HL-60 (cell line): ENCODE measurements around the gene PSRC1.

Source experiments
- DNase-seq, 2 experiments: peaks; one replicate each; pipeline ENCODE4 v3.0.0-alpha.2; 2010 to 2020; ENCODE audit warnings: low read depth in 1 of 2, low spot score in 1 of 2
- H3K27ac ChIP-seq: fragments of 250-450 bp; sonication (Bioruptor Pico); replicated peaks from 2 replicates; pipeline ENCODE4 v1.5.1; 2020; ENCODE audit warnings: mild to moderate bottlenecking, moderate library complexity
- H3K27me3 ChIP-seq: fragments of 250-450 bp; sonication (Bioruptor Pico); 2 replicates; pipeline ENCODE4 v1.5.1; 2021; ENCODE audit warnings: mild to moderate bottlenecking, moderate library complexity; ENCODE audit not compliant: insufficient read depth, poor library complexity, severe bottlenecking
- H3K4me3 ChIP-seq: replicated peaks from 2 replicates; pipeline ENCODE4 v1.5.1; 2011; ENCODE audit warnings: mild to moderate bottlenecking, control low read depth, low read length; ENCODE audit not compliant: insufficient read depth
- GABPA ChIP-seq: IDR thresholded peaks from 2 replicates; pipeline ENCODE4 v1.6.1; 2012; ENCODE audit warnings: low read depth
- POLR2AphosphoS5 ChIP-seq: IDR thresholded peaks from 2 replicates; pipeline ENCODE4 v1.6.1; 2012; ENCODE audit warnings: low read depth
- SPI1 ChIP-seq: IDR thresholded peaks from 2 replicates; pipeline ENCODE4 v1.6.1; 2012; ENCODE audit warnings: low read depth, mild to moderate bottlenecking, borderline replicate concordance
- TF ChIP-seq, protein P1 (sequence below): IDR thresholded peaks from one replicate; pipeline ENCODE4 v1.5.1; 2011; ENCODE audit warnings: low read length, control low read depth, inconsistent platforms; ENCODE audit not compliant: insufficient read depth
- TF ChIP-seq, protein P2 (sequence below): IDR thresholded peaks from 2 replicates; pipeline ENCODE4 v1.6.1; 2012; ENCODE audit warnings: low read depth; ENCODE audit not compliant: insufficient replicate concordance

Gene PSRC1

DNA sequence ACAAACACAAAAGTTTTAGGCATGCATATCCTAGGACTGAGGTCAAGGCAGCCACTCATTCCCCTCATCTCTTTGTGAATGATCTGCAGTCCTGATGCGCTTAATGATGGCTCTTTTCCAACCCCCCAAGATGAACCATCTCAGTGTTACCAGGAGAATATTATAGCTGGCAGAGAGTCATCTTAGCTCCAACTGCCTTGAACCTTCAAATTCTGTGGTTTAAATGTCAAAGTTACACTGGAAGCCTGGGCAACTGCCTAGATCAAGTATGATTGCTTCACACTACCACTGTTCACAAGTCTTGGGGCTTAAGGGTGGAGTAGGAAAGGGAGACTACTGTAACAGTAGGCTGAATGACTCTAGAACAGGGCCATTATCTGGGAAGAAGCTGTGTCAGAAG lies 31.9 kb upstream of the PSRC1 start:
- DNase-seq = no peak
- TF ChIP-seq POLR2AphosphoS5 = no peak
- TF ChIP-seq SPI1 = no peak
- no peak for TF ChIP-seq GABPA
- TF ChIP-seq, protein P1, sequence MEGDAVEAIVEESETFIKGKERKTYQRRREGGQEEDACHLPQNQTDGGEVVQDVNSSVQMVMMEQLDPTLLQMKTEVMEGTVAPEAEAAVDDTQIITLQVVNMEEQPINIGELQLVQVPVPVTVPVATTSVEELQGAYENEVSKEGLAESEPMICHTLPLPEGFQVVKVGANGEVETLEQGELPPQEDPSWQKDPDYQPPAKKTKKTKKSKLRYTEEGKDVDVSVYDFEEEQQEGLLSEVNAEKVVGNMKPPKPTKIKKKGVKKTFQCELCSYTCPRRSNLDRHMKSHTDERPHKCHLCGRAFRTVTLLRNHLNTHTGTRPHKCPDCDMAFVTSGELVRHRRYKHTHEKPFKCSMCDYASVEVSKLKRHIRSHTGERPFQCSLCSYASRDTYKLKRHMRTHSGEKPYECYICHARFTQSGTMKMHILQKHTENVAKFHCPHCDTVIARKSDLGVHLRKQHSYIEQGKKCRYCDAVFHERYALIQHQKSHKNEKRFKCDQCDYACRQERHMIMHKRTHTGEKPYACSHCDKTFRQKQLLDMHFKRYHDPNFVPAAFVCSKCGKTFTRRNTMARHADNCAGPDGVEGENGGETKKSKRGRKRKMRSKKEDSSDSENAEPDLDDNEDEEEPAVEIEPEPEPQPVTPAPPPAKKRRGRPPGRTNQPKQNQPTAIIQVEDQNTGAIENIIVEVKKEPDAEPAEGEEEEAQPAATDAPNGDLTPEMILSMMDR = no peak
- TF ChIP-seq, protein P2, sequence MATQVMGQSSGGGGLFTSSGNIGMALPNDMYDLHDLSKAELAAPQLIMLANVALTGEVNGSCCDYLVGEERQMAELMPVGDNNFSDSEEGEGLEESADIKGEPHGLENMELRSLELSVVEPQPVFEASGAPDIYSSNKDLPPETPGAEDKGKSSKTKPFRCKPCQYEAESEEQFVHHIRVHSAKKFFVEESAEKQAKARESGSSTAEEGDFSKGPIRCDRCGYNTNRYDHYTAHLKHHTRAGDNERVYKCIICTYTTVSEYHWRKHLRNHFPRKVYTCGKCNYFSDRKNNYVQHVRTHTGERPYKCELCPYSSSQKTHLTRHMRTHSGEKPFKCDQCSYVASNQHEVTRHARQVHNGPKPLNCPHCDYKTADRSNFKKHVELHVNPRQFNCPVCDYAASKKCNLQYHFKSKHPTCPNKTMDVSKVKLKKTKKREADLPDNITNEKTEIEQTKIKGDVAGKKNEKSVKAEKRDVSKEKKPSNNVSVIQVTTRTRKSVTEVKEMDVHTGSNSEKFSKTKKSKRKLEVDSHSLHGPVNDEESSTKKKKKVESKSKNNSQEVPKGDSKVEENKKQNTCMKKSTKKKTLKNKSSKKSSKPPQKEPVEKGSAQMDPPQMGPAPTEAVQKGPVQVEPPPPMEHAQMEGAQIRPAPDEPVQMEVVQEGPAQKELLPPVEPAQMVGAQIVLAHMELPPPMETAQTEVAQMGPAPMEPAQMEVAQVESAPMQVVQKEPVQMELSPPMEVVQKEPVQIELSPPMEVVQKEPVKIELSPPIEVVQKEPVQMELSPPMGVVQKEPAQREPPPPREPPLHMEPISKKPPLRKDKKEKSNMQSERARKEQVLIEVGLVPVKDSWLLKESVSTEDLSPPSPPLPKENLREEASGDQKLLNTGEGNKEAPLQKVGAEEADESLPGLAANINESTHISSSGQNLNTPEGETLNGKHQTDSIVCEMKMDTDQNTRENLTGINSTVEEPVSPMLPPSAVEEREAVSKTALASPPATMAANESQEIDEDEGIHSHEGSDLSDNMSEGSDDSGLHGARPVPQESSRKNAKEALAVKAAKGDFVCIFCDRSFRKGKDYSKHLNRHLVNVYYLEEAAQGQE = no peak
- H3K27ac ChIP-seq = no peak overlapping the region
- H3K27me3 ChIP-seq = peaks cover 2% of the 10 kb centered on the region
- no peak overlapping the region for H3K4me3 ChIP-seq

DNA sequence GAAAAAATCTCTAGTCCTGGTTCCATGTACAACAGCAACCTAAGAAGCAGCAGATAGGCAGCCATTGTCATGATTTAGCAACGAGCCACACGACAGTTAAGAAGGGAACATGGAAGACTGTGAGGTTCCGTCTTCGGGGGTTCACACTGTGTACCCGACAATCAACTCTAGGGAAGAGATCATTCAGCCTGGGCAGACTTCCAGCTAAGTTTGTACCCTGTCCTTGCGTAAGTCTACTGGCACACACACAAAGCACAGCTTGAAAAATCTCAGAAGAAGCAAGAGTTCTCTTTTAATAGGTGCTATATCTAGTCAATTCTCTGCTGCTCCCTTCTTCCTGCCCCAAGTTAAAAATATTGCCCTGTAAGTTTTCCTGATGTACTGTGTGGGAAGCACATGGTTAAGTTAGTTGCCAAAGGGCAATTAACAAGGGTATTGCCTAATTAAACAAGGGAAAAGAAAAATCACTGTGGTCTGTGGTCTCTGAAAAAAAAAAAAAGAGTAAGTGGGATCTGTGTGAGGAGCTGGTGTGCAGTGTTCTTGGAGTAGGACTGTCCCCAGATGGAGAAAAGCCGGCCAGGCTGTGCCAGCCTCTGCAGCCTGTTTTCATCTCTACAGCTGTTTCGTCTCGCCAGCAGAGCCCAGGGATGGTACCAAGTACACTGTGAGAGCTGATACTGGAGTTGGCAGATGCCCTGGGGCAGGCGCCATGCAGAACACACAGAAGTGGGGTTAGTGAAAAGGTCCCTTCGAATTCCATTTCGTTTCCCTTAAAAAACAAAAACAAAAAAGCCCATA lies 30.2 kb upstream of the PSRC1 start:
- H3K4me3 ChIP-seq = no peak overlapping the region
- peaks cover 2% of the 10 kb centered on the region for H3K27me3 ChIP-seq
- TF ChIP-seq SPI1 = no peak
- TF ChIP-seq, protein P2 = no peak
- no peak for TF ChIP-seq POLR2AphosphoS5
- TF ChIP-seq, protein P1 = no peak
- TF ChIP-seq GABPA = no peak
- no peak overlapping the region for H3K27ac ChIP-seq
- peak; percentile 31 to 56 for DNase-seq

DNA sequence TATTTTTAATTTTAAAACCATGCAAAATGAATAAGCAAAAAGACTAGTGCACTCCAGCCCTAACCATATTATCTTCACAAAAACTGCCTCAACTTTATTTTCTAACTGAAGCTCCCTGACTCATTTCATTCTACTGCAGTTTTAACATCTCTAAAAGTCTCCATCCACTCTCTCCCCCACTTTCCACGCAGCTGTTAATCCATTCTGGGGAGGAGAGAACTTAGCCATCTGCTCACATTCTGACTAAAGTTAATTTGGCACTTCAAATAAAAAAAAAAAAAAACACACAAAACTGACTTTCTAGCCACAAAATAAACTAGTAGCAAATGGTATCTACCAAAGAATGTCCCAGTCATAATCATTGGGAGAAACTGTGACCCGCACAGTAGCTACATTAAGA lies 29.3 kb upstream of the PSRC1 start:
- Histone ChIP-seq H3K27ac (no peak overlapping the region), H3K4me3 (no peak overlapping the region), H3K27me3 (peaks cover 2% of the 10 kb centered on the region)
- DNase-seq = no peak
- TF ChIP-seq SPI1 (no peak), GABPA (no peak), POLR2AphosphoS5 (no peak)
- TF ChIP-seq, protein P2 = no peak
- TF ChIP-seq, protein P1 = no peak
